Measurements from ENCODE around the gene FAM81B.
"Not testable (repeated sequence)": the region's sequence is repeated elsewhere in the genome, so short reads cannot be mapped to it uniquely, and the experiment has no call there.

FAM81B gene

GRCh38 chr5:95390812-95391492, at the start of gene FAM81B:
Gene FAM81B, plus strand, starts transcription at chr5:95391366. Its CDS starts 24 bp downstream, at chr5:95391390.
- no peak for DNase-seq

GRCh38 chr5:95341444-95341843, 49.7 kb upstream of the FAM81B start:
- not testable (repeated sequence) for DNase-seq

- DNase-seq: no peak
Observed at GRCh38 chr5:95347506-95348120, 43.6 kb upstream of the FAM81B start.

- DNase-seq: no peak
Observed at GRCh38 chr5:95350631-95351030, 40.5 kb upstream of the FAM81B start.

- no peak for DNase-seq
Observed at GRCh38 chr5:95352691-95353090, 38.5 kb upstream of the FAM81B start.

- DNase-seq: no peak
Observed at GRCh38 chr5:95358320-95358719, 32.8 kb upstream of the FAM81B start.

- DNase-seq: no peak
Observed at GRCh38 chr5:95358848-95359247, 32.3 kb upstream of the FAM81B start.

GRCh38 chr5:95360667-95361066, 30.5 kb upstream of the FAM81B start:
- not testable (repeated sequence) for DNase-seq

GRCh38 chr5:95365302-95366095, 25.7 kb upstream of the FAM81B start:
- DNase-seq: no peak

GRCh38 chr5:95369782-95370181, 21.4 kb upstream of the FAM81B start:
- no peak for DNase-seq

- DNase-seq: no peak
Observed at GRCh38 chr5:95374061-95374460, 17.1 kb upstream of the FAM81B start.

GRCh38 chr5:95375591-95375990, 15.6 kb upstream of the FAM81B start:
- no peak for DNase-seq

- DNase-seq: no peak
Observed at GRCh38 chr5:95379133-95379532, 12.0 kb upstream of the FAM81B start.

GRCh38 chr5:95380103-95380628, 11.0 kb upstream of the FAM81B start:
- DNase-seq: no peak

GRCh38 chr5:95382801-95383200, 8.4 kb upstream of the FAM81B start:
- no peak for DNase-seq

- DNase-seq: no peak
Observed at GRCh38 chr5:95384485-95385213, 6.5 kb upstream of the FAM81B start.

GRCh38 chr5:95385334-95385733, 5.8 kb upstream of the FAM81B start:
- no peak for DNase-seq

- not testable (repeated sequence) for DNase-seq
Observed at GRCh38 chr5:95391965-95392364, 799 bp downstream of the FAM81B start.

- DNase-seq: peak; percentile 64
Observed at GRCh38 chr5:95392593-95393182, 1.5 kb downstream of the FAM81B start.

GRCh38 chr5:95393279-95393678, 2.1 kb downstream of the FAM81B start:
- peak; percentile 9 for DNase-seq

GRCh38 chr5:95398989-95399388, 7.8 kb downstream of the FAM81B start:
- no peak for DNase-seq

- DNase-seq: no peak
Observed at GRCh38 chr5:95401626-95402025, 10.5 kb downstream of the FAM81B start.

GRCh38 chr5:95403996-95404395, 12.8 kb downstream of the FAM81B start:
- DNase-seq: no peak
